BLaER1 treated with 17β-estradiol and CSF1 and Interleukin-3, amounts not matched to agents 10 nM and 100 nM (cell line): Measurements from ENCODE around the gene CYP1A1.

Source experiments
- H3K27ac ChIP-seq, 11 experiments: shearing (Covaris generic); formaldehyde crosslinking; 2 replicates each; pipeline ENCODE4 v1.8.1; 2022
- H3K27me3 ChIP-seq, 11 experiments: shearing (Covaris generic); formaldehyde crosslinking; 2 replicates each; pipeline ENCODE4 v1.8.1; 2022
- H3K36me3 ChIP-seq, 11 experiments: shearing (Covaris generic); formaldehyde crosslinking; 2 replicates each; pipeline ENCODE4 v1.8.1; 2022
- H3K4me1 ChIP-seq, 10 experiments: shearing (Covaris generic); formaldehyde crosslinking; 2 replicates each; pipeline ENCODE4 v1.8.1; 2022
- H3K4me2 ChIP-seq, 11 experiments: shearing (Covaris generic); formaldehyde crosslinking; 2 replicates each; pipeline ENCODE4 v1.8.1; 2022
- H3K4me3 ChIP-seq, 10 experiments: shearing (Covaris generic); formaldehyde crosslinking; 2 replicates each; pipeline ENCODE4 v1.8.1; 2022
- H3K9ac ChIP-seq, 11 experiments: shearing (Covaris generic); formaldehyde crosslinking; 2 replicates each; pipeline ENCODE4 v1.8.1; 2022
- H3K9me3 ChIP-seq, 11 experiments: shearing (Covaris generic); formaldehyde crosslinking; replicated peaks in 1 of 11; 2 replicates each; pipeline ENCODE4 v1.8.1; 2022
- H4K20me1 ChIP-seq, 11 experiments: shearing (Covaris generic); formaldehyde crosslinking; 2 replicates each; pipeline ENCODE4 v1.8.1; 2022
- Cebpa-rat ChIP-seq, 11 experiments: shearing (Covaris generic); IDR thresholded peaks; 2 replicates each; pipeline ENCODE4 v1.8.1; 2022

Gene CYP1A1

DNA sequence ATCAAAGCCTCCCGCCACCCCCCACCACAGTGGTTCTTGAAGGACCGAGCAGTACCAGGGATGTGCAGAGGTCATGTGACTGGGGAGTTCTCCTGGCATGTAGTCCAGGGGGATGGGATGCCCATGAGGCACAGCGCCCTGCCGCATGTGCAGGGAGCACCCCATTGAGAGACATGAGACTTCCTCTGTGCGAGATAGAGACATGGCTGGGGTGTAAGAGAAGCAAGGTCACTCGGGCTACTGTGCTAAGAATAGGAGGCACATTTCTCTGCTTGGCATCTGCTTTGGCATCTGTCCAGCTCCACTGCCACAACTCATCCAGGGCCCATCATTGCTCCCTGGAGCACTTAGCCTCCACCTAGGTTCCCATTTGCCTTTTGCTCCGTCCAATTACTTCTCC, 2.4 kb upstream of the CYP1A1 start:
- no peaks in the 10 kb centered on the region; a peak in 1 of 22 replicates for H4K20me1 ChIP-seq
- H3K27ac ChIP-seq = no peak overlapping the region
- H3K4me3 ChIP-seq = no peak overlapping the region
- H3K27me3 ChIP-seq = peaks cover 35 to 48% (median 42%) of the 10 kb centered on the region in 11 experiments
- TF ChIP-seq Cebpa-rat (IDR thresholded peaks at IDR 0.05) = no peak
- no peak overlapping the region for H3K9ac ChIP-seq
- no peak overlapping the region for H3K4me2 ChIP-seq
- peaks cover 0 to 12% (median 0%) of the 10 kb centered on the region in 11 experiments; a peak in 6 of 22 replicates for H3K9me3 ChIP-seq
- peaks cover 0 to 13% (median 10%) of the 10 kb centered on the region in 10 experiments; a peak in 15 of 20 replicates for H3K4me1 ChIP-seq
- H3K36me3 ChIP-seq = no peaks in the 10 kb centered on the region

DNA sequence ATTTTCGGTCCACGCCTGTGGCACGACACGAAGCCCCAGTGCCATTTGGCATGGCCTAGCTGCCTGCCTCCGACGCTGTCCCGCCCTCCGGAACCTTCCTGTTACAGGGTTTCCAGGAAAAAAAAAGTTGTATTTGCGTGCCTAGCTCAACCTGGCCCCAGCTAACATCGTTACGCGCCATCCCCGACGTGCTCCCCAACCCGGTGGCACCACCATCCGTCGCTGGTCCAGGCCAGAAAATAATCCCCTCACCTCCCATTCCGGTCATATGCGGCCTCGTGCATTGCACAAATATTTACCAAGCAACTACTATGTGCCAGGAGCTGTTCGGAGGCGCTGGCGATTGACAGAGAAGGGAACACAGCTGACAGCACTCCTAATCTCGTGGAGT, 1.4 kb upstream of the CYP1A1 start:
- peaks cover 35 to 48% (median 42%) of the 10 kb centered on the region in 11 experiments for H3K27me3 ChIP-seq
- peak overlapping the region; percentile 48 to 76 (median 63); a peak in 15 of 20 replicates for H3K4me3 ChIP-seq
- peak overlapping the region; percentile 94 to 99 (median 98) for H3K4me2 ChIP-seq
- no peak for TF ChIP-seq Cebpa-rat (IDR thresholded peaks at IDR 0.05)
- H3K36me3 ChIP-seq = no peaks in the 10 kb centered on the region
- no peaks in the 10 kb centered on the region; a peak in 1 of 22 replicates for H4K20me1 ChIP-seq
- peaks cover 0 to 12% (median 0%) of the 10 kb centered on the region in 11 experiments; a peak in 6 of 22 replicates for H3K9me3 ChIP-seq
- no peak overlapping the region for H3K27ac ChIP-seq
- H3K4me1 ChIP-seq = peaks cover 0 to 13% (median 10%) of the 10 kb centered on the region in 10 experiments; a peak in 15 of 20 replicates
- peak overlapping the region in 1 of 11 experiments; percentile 54; a peak in 2 of 22 replicates for H3K9ac ChIP-seq

DNA sequence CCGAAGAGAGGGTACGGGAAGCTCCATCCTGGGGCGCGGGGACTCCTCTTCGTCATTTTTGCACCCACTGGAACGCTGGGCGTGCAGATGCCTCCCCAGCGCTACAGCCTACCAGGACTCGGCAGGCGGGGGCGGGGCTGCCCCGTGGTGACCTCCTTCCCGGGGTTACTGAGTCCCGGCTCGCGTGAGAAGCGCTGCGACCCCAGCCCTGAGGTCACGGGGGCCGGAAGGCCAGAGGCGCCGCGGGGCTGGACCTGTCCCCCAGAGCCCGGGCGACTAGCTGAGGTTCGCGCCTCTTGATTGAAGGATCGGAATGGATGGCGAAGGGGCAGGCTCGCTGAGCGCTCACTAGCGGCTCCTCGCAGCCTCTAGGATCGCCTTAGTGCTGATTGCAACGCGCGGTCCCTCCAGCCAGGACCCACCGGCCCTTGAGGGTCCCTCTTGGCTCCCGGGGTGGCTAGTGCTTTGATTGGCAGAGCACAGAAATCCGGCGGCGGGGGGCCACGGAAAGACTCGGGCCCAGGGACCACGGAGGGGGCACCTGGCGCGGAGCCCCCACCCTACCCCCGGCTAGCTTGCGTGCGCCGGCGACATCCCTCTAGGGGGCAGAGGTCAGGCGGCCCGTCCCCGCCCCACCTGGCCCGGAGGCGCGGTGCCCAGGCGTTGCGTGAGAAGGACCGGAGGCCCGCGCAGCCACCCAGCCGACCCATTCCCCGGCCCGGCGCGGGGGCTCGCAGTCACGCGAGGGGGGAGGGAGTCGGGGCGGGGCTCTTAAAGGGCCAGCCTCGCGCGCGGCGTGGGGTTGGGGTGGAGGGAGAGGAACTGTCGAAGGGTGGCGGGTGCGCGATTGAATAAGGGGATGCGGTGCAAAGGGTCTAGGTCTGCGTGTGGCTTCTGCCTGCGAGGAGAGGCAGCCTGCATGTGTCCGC, 781 bp upstream of the CYP1A1 start:
- Histone ChIP-seq H3K4me1 (peaks cover 0 to 19% (median 14%) of the 10 kb centered on the region in 10 experiments; a peak in 17 of 20 replicates), H3K9me3 (peaks cover 0 to 12% (median 0%) of the 10 kb centered on the region in 11 experiments; a peak in 6 of 22 replicates), H3K27me3 (peaks cover 35 to 48% (median 42%) of the 10 kb centered on the region in 11 experiments), H3K36me3 (no peaks in the 10 kb centered on the region), H3K4me2 (peak overlapping the region; percentile 94 to 99 (median 98)), H4K20me1 (no peaks in the 10 kb centered on the region; a peak in 1 of 22 replicates), H3K27ac (peak overlapping the region in 2 of 11 experiments; percentile 7 to 41; a peak in 2 of 22 replicates), H3K9ac (peak overlapping the region; percentile 37 to 69 (median 56); a peak in 21 of 22 replicates), H3K4me3 (peak overlapping the region; percentile 48 to 76 (median 63))
- no peak for TF ChIP-seq Cebpa-rat (IDR thresholded peaks at IDR 0.05)

DNA sequence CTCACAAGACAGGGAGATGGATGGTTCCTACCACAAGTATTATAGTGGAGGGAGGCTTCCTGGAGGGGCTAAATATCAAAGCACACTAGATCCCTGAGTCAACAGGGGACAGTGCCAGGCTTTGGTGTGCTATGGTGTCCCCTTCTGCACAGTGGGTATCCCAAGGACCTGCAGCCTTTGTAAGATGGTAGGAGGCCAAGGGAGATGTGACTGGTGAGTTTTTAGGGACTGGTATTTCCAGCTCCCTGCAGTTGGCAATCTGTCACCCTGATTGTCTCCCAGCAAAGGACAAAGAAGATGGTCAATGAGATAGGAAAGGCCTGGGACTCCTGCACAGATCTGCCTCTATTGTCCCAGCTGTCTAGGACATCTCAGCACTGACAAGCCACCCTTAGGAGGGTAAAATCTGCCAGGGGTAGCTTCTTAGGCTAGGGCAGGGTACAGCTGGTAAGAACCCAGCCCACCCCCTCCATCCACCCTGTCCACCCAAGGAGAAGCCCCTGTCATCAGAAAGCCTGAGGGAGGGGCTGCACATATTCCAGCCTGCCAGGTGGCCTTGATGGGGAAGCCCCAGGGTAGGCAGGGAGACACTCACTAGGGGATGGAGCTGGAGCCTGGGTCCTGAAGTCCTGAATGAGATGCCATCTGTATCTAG, 631 bp downstream of the CYP1A1 start:
- Histone ChIP-seq H3K27ac (no peak overlapping the region), H3K9me3 (peaks cover 0 to 12% (median 0%) of the 10 kb centered on the region in 11 experiments; a peak in 6 of 22 replicates), H3K4me2 (no peak overlapping the region), H4K20me1 (no peaks in the 10 kb centered on the region; a peak in 1 of 22 replicates), H3K4me3 (no peak overlapping the region), H3K9ac (no peak overlapping the region), H3K36me3 (no peaks in the 10 kb centered on the region), H3K27me3 (peaks cover 35 to 48% (median 42%) of the 10 kb centered on the region in 11 experiments), H3K4me1 (peaks cover 0 to 26% (median 20%) of the 10 kb centered on the region in 10 experiments; a peak in 17 of 20 replicates)
- TF ChIP-seq Cebpa-rat (IDR thresholded peaks at IDR 0.05) = no peak

DNA sequence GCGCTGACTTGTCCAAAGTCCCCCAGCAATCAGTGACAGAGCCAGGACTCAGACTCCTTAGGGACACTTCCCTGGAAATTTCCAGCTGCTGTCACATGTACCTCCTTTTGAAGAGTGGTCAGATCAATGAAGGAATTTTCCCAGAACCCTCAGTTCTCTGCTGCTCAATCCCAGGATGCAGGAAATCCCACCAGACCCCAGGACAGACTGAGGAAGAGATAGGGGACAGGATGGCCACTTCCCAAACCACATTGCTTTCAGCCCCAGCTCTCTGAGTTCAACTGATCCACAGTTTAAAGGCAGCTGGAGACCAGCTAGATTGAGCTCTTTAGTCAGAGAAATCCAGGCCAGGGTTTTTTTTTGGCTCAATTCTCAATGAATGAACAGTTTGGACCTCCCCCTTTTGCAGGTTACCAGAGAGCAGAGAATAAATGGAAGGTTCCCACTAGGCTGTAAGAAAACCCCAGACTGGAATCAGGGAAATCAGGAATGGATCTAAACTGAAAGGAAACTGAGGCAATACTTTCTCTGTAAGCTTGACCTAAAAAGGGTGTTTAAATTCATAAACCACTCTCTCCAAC, 1.5 kb downstream of the CYP1A1 start:
- no peak for TF ChIP-seq Cebpa-rat (IDR thresholded peaks at IDR 0.05)
- Histone ChIP-seq H3K9me3 (peaks cover 0 to 12% (median 0%) of the 10 kb centered on the region in 11 experiments; a peak in 6 of 22 replicates), H3K4me1 (peaks cover 0 to 26% (median 20%) of the 10 kb centered on the region in 10 experiments; a peak in 17 of 20 replicates), H3K4me3 (no peak overlapping the region), H4K20me1 (no peaks in the 10 kb centered on the region; a peak in 1 of 22 replicates), H3K27ac (no peak overlapping the region), H3K4me2 (no peak overlapping the region), H3K27me3 (peaks cover 35 to 48% (median 42%) of the 10 kb centered on the region in 11 experiments), H3K36me3 (no peaks in the 10 kb centered on the region), H3K9ac (no peak overlapping the region)

DNA sequence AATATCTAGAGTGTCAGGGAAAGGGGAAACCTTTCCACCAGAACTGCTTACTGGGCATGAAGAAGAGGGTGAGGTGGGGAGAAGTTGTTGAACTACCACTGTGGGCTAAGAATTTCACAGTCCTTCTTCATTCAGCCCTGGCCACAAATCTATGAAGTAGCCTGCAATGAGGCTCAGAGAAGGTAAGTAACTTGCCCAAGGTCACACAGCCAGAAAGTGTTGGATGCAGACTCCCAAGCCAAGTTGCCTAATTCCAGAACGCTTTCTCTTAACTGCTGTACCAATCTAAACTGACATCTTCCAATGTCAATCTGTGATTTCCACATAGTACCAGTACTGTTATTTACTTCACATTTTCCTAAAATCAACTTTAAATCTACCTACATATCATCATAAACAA, 2.1 kb downstream of the CYP1A1 start:
- peaks cover 35 to 48% (median 42%) of the 10 kb centered on the region in 11 experiments for H3K27me3 ChIP-seq
- peaks cover 0 to 26% (median 20%) of the 10 kb centered on the region in 10 experiments; a peak in 17 of 20 replicates for H3K4me1 ChIP-seq
- H3K4me3 ChIP-seq = no peak overlapping the region
- no peak overlapping the region for H3K9ac ChIP-seq
- H3K9me3 ChIP-seq = peaks cover 0 to 12% (median 0%) of the 10 kb centered on the region in 11 experiments; a peak in 6 of 22 replicates
- TF ChIP-seq Cebpa-rat (IDR thresholded peaks at IDR 0.05) = no peak
- H3K27ac ChIP-seq = no peak overlapping the region
- no peaks in the 10 kb centered on the region for H3K36me3 ChIP-seq
- no peaks in the 10 kb centered on the region; a peak in 1 of 22 replicates for H4K20me1 ChIP-seq
- H3K4me2 ChIP-seq = no peak overlapping the region

DNA sequence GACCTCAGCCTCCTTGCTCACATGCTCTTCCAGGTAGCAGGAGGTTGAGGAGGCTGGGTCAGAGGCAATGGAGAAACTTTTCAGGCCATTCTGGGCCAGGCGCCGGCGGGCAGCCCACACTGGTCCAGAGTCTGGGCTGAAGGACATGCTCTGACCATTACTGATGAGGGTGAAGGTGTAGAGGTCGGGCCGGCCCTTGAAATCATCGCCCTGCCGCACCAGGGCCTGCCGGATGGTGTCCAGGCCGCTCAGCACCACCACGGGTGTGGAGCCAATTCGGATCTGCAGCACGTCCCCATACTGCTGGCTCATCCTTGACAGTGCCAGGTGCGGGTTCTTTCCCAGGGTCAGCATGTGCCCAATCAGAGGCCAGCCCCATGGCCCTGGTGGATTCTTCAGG, 2.7 kb downstream of the CYP1A1 start:
- Histone ChIP-seq H3K36me3 (no peaks in the 10 kb centered on the region), H3K27ac (no peak overlapping the region), H3K9me3 (peaks cover 0 to 7% (median 0%) of the 10 kb centered on the region in 11 experiments; a peak in 3 of 22 replicates), H3K4me2 (no peak overlapping the region), H3K9ac (no peak overlapping the region), H3K4me3 (no peak overlapping the region), H4K20me1 (no peaks in the 10 kb centered on the region; a peak in 1 of 22 replicates), H3K4me1 (peaks cover 0 to 26% (median 20%) of the 10 kb centered on the region in 10 experiments; a peak in 17 of 20 replicates), H3K27me3 (peaks cover 31 to 42% (median 37%) of the 10 kb centered on the region in 11 experiments)
- no peak for TF ChIP-seq Cebpa-rat (IDR thresholded peaks at IDR 0.05)

DNA sequence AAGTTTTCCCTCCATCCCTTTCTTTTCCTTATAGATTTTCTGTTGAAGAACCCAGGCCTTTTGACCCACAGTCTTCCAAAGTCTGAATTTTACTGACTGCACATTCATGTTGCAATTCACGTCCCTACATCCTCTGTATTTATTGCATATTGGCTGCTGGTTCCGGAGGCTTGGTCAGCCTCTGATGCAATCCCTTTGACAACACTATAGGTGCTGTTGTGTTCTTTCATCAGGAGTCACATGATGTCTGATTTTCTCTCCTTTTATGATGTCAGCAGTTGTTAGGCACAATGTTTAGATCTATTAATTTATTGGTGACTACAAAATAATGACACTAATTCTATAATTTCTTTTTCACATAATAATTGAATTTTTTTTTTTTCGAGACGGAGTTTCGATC, 8.7 kb downstream of the CYP1A1 start:
- Histone ChIP-seq H4K20me1 (no peaks in the 10 kb centered on the region), H3K4me3 (no peak overlapping the region), H3K4me1 (peaks cover 8 to 19% (median 13%) of the 10 kb centered on the region in 10 experiments), H3K4me2 (no peak overlapping the region; a peak in 1 of 22 replicates), H3K36me3 (no peaks in the 10 kb centered on the region), H3K9me3 (no peaks in the 10 kb centered on the region; a peak in 1 of 22 replicates), H3K27ac (no peak overlapping the region), H3K9ac (no peak overlapping the region), H3K27me3 (no peaks in the 10 kb centered on the region)
- peak in 1 of 11 experiments; percentile 48; a peak in 1 of 22 replicates for TF ChIP-seq Cebpa-rat (IDR thresholded peaks at IDR 0.05)
